Suppressor macrophage (primary cell): ENCODE data around the gene TSHR.
A peak's percentile ranks its signal among the peaks of the same experiment; 100 is the strongest.
"Not testable (repeated sequence)": the region's sequence is repeated elsewhere in the genome, so short reads cannot be mapped to it uniquely, and the experiment has no call there.

Experiments used
- DNase-seq, 4 experiments: peaks; one replicate each; pipeline ENCODE4 v3.0.0-alpha.2; 2020 to 2022

TSHR gene

DNA sequence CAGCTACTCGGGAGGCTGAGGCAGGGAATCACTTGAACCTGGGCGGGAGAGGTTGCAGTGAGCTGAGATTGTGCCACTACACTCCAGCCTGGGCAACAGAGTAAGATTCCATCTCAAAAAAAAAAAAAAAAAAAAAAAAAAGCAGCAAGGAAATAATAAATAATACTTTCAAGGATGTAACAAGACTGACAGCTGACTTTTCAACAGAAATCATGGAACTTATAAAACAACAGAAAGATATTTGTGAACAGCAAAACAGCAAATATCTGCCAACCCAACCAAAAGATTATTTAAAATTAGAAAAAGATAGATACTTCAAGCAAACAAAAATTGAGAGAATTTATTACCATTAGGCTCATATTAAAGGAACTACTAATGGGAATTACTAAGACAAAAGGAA lies 115.1 kb downstream of the TSHR start:
- DNase-seq = no peak

DNA sequence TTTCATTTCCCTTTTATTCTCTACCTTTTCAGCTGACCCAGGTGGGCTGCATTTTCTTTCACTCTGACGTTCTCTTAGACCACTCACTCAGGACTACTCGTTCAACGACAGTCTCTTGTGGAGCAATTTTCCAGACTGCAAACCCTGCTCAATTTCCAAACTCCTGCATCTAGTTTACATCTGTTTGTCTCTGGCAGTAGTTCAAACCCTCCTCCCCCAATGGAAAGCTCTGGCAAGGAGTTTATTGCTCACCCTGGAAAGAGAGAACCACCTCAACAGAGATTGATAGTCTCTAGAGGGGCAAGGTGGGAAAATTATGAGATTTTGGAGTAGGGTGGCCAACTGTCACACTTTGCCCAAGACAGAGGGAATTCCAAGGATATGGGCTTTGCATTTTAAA lies 130.2 kb downstream of the TSHR start:
- no peak for DNase-seq

GRCh38 chr14:81087230-81087629 lies 131.8 kb downstream of the TSHR start:
- no peak for DNase-seq

DNA sequence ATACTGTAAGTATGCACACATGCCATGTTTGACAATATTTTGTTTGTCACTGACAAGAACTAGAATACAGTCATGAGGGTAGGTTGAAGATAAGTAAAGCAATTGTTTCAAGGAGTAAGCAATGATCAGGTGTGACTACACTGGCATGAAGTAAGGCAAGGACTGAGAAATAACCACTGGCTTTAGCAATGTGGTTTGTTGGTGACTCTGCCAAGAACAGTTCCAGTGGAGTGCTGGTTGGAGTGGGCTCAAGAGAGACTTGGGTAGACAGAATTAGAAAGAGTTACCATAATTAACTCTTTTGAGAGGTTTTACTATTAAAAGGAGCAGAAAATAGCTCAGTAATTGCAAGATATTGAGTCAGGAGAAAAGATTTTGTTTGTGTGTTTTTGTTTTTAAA lies 135.7 kb downstream of the TSHR start:
- DNase-seq = no peak

DNA sequence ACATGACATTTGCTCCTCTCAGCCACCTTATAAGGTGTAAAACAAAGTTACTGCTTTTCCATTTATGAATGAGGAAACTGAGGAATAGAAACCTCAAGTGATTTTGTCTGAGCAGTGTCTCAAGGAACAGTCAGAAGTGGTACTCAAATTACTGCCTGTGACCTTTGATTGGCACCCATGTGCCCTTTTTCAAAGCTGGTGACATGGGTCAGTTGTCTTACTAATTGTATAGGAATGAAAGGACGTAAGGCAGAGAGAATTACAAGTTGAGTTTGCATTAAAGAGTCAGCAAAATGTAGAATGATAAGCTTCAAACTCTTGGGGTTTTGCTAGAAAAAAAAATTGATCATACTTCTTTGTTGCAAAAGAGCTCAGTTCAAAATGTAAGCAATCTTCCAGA lies 136.2 kb downstream of the TSHR start:
- no peak for DNase-seq

GRCh38 chr14:81093651-81094050 lies 138.2 kb downstream of the TSHR start:
- DNase-seq = peak; percentile 18 to 66 (median 35)

DNA sequence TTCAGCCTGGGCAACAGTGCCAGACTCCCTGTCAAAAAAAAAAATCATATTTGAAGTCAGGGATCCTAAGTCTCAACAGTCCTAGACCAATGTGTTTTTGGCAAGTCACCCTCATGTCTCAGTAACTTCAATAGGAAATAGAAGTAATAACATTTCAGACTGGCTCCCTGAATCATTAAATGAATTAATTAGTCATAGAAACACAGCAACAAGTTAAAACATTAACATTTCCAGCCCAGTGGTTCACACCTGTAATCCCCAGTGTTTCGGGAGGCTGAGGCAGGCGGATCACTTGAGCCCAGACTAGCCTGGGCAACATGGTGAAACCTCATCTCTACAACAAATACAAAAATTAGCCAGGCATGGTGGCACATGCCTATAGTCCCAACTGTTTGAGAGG lies 140.1 kb downstream of the TSHR start:
- no peak for DNase-seq

- DNase-seq = no peak
These were observed 141.2 kb downstream of the TSHR start for GRCh38 chr14:81096656-81097055.

GRCh38 chr14:81102217-81102616 lies 146.8 kb downstream of the TSHR start:
- DNase-seq = no peak

- no peak for DNase-seq
These were observed 148.0 kb downstream of the TSHR start for GRCh38 chr14:81103443-81103842.

- DNase-seq = no peak
These were observed 150.0 kb downstream of the TSHR start for GRCh38 chr14:81105378-81105777.

- no peak for DNase-seq
These were observed 150.5 kb downstream of the TSHR start for GRCh38 chr14:81105961-81106360.

- no peak for DNase-seq
These were observed 154.8 kb downstream of the TSHR start for GRCh38 chr14:81110186-81110585.

DNA sequence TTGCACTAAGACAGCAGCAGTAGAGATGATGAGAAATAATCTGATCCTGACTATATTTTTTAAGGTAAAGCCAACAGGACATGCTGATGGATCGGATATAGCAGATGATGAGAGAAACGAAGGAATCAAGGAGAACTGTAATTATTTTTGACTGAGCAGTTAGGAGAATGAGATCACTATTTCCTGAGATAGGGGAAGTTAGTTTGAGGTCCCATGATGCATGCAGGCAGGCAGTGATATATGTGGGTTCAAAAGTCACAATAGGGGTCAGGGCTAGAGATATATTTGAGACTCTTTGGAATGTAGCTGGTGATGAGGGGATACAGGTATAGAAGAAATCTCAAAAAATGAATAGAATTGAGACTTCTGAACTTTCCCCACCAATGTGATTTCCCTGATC lies 157.8 kb downstream of the TSHR start:
- peak; percentile 21 to 63 (median 52) for DNase-seq

GRCh38 chr14:81113945-81114820 lies 158.8 kb downstream of the TSHR start:
- not testable (repeated sequence) for DNase-seq

GRCh38 chr14:81120501-81120900 lies 165.1 kb downstream of the TSHR start:
- peak in 2 of 4 experiments; percentile 41 to 55 for DNase-seq

DNA sequence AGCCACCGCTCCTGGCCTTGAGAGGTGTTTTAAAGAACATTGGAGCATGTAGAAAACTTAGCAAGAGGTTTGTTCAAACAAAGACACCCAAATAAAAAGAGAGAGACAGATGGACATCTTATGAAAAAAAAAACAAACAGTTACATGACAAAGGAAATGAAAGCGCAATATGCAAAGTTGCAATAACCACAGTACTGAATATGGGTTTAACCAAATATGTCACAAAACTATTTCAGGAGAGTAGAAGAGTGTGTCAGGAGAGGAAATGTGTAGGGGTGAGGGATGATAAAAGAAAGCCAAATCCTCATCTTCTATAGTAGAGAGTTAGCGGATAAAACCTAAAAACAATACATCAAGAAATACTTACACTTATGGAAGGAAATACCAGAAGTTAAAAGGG lies 166.9 kb downstream of the TSHR start:
- DNase-seq = peak in 2 of 4 experiments; percentile 25 to 37

DNA sequence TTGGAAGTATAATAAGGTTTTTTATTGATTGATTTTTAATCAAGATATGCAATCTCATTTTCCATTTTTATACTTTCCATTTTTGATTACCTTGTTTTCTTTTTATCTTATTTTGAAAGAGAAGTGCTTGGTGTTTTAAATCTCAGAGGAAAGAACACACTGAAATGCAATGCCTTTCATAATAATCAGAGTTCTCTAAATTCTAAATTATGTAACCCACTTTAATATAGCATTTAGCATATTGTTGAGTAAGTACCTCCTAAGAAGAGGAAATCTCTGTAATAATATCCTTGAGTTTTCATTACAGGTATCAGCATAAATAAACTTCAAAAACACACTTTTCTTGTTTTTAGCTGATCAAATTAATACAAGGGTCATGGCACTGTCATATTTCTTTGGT lies 168.4 kb downstream of the TSHR start:
- DNase-seq = peak in 2 of 4 experiments; percentile 54 to 62

- no peak for DNase-seq
These were observed 170.1 kb downstream of the TSHR start for GRCh38 chr14:81125536-81125935.

DNA sequence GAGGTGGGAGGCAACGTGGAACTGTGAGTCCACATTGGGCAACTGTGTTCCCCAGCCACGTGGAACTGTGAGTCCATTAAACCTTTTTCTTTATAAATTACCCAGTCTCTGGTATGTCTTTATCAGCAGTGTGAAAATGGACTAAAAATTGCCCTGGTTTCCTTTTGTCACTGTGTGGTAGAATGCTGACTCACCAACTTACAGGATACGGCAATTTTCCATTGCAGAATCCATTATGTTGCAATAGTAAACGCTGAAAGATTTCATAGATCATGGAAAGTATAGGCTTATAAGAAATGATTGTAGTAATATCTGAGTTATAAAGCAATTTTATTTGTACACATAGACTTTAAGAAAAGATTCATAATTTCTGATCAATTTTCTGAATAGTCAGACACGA lies 172.4 kb downstream of the TSHR start:
- DNase-seq = peak; percentile 32 to 75 (median 56)

DNA sequence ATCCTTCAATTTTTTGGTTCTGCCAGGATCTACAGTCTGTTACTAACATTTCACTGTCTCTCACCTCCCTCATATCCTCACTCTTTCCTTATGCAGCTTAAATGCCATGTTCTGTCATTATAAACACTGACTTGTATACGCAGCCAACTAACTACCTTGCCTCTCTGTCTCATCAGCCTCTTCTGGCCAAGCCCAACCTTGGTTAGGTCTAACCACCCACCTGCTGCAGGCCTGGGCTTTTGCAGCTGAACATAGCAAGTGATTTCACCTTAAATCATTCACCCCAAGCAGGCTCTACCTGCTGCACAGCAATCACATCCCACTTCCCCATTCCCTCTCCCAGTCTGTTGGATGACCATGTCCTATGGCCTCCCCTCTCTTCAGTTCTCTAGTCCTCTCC lies 173.8 kb downstream of the TSHR start:
- DNase-seq = no peak

DNA sequence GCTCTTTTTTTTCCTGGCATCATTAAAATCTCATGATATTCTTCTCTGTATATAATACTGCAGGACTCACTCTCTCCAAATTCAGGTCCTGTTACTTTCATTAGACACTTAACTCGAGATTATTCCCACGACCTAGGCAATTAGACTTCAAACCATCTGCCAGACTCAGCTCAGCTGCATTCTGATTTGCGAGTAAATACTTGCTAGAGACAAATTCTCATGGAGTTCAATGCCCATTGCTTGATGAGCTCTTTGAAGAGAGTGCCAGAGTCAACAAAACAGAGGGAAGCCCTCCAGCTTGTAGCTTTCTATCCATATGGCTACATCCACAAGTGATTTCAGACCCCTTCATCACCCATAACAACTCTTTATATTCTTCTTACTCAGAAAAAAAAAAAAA lies 177.0 kb downstream of the TSHR start:
- DNase-seq = no peak

DNA sequence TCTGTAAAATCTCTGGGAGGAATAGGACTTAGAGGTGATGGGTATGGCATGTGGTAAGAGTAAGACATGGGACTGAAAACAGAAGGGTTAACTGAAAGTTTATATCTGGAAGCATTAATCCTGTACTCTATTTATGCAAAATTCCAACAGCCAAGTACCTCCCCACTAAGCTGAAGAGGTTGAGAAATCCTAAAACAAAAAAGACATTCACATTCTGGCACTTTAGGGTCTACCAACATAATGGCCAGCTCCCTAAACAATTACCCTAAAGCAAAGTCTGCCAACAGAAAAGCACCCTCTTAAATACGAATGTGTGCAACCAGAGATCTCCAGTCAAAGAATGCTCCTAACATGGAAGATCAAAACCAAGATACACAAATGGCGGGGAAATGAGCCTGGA lies 178.0 kb downstream of the TSHR start:
- no peak for DNase-seq

DNA sequence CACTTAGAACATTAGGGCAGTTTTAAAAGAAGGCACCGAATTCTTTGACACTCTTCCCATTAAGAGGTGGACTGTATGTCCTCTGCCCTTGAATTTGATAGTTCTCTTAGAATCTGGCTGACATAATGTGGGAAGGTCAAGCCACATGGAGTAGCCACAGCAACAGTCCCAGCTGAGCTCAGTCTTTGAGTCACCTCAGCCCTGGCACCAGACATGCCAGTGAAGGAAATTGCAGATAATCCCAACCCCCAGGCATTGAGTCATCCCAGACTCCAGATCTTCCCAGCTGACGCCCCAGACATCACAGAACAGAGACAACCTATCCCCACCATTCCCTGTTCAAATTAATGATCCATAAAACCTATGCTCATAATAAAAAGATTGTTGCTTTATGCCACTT lies 181.9 kb downstream of the TSHR start:
- peak; percentile 35 to 61 (median 47) for DNase-seq

DNA sequence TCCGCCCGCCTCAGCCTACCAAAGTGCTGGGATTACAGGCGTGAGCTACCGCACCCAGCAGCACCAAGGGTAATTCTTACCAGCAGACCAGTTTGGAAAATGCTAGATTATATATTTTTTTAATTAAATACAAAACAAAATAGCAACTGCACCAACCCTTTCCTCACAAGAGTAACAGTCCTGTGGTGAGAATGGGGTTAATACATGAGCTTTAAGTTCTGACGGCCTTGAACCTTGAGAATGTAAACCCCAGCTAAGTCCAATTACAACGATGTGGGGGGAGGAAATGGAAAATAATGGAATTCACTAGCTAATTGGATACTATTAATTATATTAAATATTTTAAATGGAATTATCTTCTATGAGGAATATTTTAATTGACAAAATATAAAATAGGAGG lies 183.0 kb downstream of the TSHR start:
- DNase-seq = no peak
